GM06990 (cell line): ENCODE data around the gene CYP39A1.

Experiments used
- DNase-seq: peaks from one replicate; pipeline ENCODE4 v3.0.0-alpha.2; 2011; ENCODE audit not compliant: insufficient read length; ENCODE audit errors: extremely low read depth
- H3K27me3 ChIP-seq: replicated peaks from 2 replicates; pipeline ENCODE4 v1.6.0; 2011; ENCODE audit warnings: low read length; ENCODE audit not compliant: control insufficient read depth, insufficient read depth
- H3K36me3 ChIP-seq: 2 replicates; pipeline ENCODE4 v1.5.1; 2011; ENCODE audit warnings: low read length; ENCODE audit not compliant: control insufficient read depth, insufficient read depth
- H3K4me3 ChIP-seq: replicated peaks from 2 replicates; pipeline ENCODE4 v1.5.1; 2011; ENCODE audit warnings: low read depth, mild to moderate bottlenecking, control low read depth, low read length
- TF ChIP-seq, protein P1 (sequence below): IDR thresholded peaks from 2 replicates; pipeline ENCODE4 v1.5.1; 2011; ENCODE audit warnings: low read length, control low read depth, mild to moderate bottlenecking, inconsistent platforms; ENCODE audit not compliant: insufficient read depth, poor library complexity, severe bottlenecking

CYP39A1 gene

DNA sequence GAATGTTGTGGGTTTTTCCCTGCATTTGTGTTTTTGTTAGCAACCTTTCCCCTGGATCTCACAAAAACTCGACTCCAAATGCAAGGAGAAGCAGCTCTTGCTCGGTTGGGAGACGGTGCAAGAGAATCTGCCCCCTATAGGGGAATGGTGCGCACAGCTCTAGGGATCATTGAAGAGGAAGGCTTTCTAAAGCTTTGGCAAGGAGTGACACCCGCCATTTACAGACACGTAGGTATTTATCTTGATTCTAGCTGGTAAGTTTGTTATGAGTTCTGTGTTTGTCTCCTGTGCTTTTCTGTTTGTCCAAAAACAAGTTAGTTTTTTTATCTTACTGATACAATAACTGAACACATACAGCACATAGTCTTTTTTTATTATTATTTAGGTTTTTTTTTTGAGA is 3.2 kb upstream of the CYP39A1 start:
- Histone ChIP-seq H3K36me3 (no peaks in the 10 kb centered on the region), H3K27me3 (peaks cover 2% of the 10 kb centered on the region), H3K4me3 (no peak overlapping the region)
- TF ChIP-seq, protein P1, sequence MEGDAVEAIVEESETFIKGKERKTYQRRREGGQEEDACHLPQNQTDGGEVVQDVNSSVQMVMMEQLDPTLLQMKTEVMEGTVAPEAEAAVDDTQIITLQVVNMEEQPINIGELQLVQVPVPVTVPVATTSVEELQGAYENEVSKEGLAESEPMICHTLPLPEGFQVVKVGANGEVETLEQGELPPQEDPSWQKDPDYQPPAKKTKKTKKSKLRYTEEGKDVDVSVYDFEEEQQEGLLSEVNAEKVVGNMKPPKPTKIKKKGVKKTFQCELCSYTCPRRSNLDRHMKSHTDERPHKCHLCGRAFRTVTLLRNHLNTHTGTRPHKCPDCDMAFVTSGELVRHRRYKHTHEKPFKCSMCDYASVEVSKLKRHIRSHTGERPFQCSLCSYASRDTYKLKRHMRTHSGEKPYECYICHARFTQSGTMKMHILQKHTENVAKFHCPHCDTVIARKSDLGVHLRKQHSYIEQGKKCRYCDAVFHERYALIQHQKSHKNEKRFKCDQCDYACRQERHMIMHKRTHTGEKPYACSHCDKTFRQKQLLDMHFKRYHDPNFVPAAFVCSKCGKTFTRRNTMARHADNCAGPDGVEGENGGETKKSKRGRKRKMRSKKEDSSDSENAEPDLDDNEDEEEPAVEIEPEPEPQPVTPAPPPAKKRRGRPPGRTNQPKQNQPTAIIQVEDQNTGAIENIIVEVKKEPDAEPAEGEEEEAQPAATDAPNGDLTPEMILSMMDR: peak; percentile 17
- DNase-seq: no peak

- TF ChIP-seq, protein P1: no peak
These were observed 999 bp upstream of the CYP39A1 start for GRCh38 chr6:46653439-46654195.

DNA sequence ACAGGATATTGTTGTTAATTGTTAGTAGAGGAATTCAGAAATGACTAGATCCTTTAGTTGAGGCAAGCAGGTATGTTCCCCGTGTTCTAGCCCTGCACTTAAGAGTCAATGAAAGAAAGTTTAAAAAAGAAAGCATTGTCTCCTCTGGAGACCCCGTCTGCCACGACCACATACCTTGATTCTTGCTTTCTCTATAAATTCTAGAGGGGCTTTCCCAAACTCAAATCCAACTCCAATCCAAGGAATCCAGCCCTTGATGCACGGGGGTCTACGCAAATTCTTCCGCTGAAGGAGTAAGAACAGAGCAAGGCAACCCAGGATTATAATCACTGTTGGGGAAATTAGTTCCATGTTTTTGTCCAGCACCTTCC is 401 bp downstream of the CYP39A1 start:
- peak overlapping the region; percentile 72 for H3K4me3 ChIP-seq
- peaks cover 2% of the 10 kb centered on the region for H3K27me3 ChIP-seq
- TF ChIP-seq, protein P1: no peak
- no peaks in the 10 kb centered on the region for H3K36me3 ChIP-seq
- no peak for DNase-seq

More at GRCh38 chr6:46653439-46654195, 999 bp upstream of the CYP39A1 start:
- no peaks in the 10 kb centered on the region for H3K36me3 ChIP-seq
- no peak for DNase-seq
- peaks cover 2% of the 10 kb centered on the region for H3K27me3 ChIP-seq
- H3K4me3 ChIP-seq: peak overlapping the region; percentile 72

GRCh38 chr6:46651816-46652215 is 802 bp downstream of the CYP39A1 start:
- TF ChIP-seq, protein P1: no peak
- Histone ChIP-seq H3K27me3 (peaks cover 2% of the 10 kb centered on the region), H3K4me3 (no peak overlapping the region), H3K36me3 (no peaks in the 10 kb centered on the region)
- no peak for DNase-seq

DNA sequence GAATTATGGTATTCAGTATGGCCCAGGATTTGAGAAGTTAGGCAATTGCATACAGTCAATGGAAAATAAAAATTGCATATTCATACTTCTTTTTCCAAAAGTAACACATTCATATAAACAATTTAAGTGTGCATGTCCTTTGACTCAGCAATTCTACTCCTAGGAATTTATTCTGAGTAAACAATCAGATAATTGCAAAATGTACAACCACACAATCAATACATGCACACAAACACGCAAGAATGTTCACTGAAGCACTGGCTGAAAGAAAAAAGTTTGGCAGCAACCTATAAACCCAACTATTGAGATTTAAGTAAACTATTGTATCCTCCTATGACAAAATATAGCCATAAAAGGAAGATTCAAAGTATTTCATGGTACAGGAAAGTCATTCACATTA is 1.6 kb downstream of the CYP39A1 start:
- TF ChIP-seq, protein P1: no peak
- Histone ChIP-seq H3K36me3 (no peaks in the 10 kb centered on the region), H3K27me3 (peaks cover 2% of the 10 kb centered on the region), H3K4me3 (no peak overlapping the region)
- DNase-seq: no peak
